Kidney tubule cell (primary cell): ENCODE results near the gene RGS1.

ENCODE experiments used
- DNase-seq: peaks from one replicate; pipeline ENCODE4 v3.0.0-alpha.2; 2018; ENCODE audit warnings: low spot score

The RGS1 gene

GRCh38 chr1:192575499-192576189 lies at the start of gene RGS1:
TSS of gene RGS1 (plus strand) at chr1:192575773. CDS start at chr1:192575793, 20 bp downstream.
- no peak for DNase-seq

GRCh38 chr1:192527111-192527795 lies 48.3 kb upstream of the RGS1 start:
- no peak for DNase-seq

GRCh38 chr1:192527950-192528349 lies 47.6 kb upstream of the RGS1 start:
- no peak for DNase-seq

GRCh38 chr1:192529031-192529755 lies 46.4 kb upstream of the RGS1 start:
- no peak for DNase-seq

- DNase-seq: no peak
Measured at GRCh38 chr1:192529811-192530210, 45.8 kb upstream of the RGS1 start.

GRCh38 chr1:192530254-192530653 lies 45.3 kb upstream of the RGS1 start:
- no peak for DNase-seq

- peak; percentile 52 for DNase-seq
Measured at GRCh38 chr1:192531037-192531703, 44.4 kb upstream of the RGS1 start.

GRCh38 chr1:192534666-192535065 lies 40.9 kb upstream of the RGS1 start:
- DNase-seq: no peak

GRCh38 chr1:192535916-192536664 lies 39.5 kb upstream of the RGS1 start:
- no peak for DNase-seq

GRCh38 chr1:192538407-192539296 lies 36.9 kb upstream of the RGS1 start:
- DNase-seq: no peak

GRCh38 chr1:192539297-192540092 lies 36.1 kb upstream of the RGS1 start:
- DNase-seq: peak; percentile 89

GRCh38 chr1:192543445-192543844 lies 32.1 kb upstream of the RGS1 start:
- no peak for DNase-seq

- DNase-seq: no peak
Measured at GRCh38 chr1:192545896-192546521, 29.6 kb upstream of the RGS1 start.

- no peak for DNase-seq
Measured at GRCh38 chr1:192546596-192547190, 28.9 kb upstream of the RGS1 start.

- DNase-seq: peak; percentile 6
Measured at GRCh38 chr1:192547501-192547900, 28.1 kb upstream of the RGS1 start.

GRCh38 chr1:192549937-192550336 lies 25.6 kb upstream of the RGS1 start:
- DNase-seq: no peak

- peak; percentile 74 for DNase-seq
Measured at GRCh38 chr1:192550922-192551534, 24.5 kb upstream of the RGS1 start.

GRCh38 chr1:192552760-192553191 lies 22.8 kb upstream of the RGS1 start:
- no peak for DNase-seq
